NAMALWA (cell line): ENCODE measurements around the gene ENTPD6.
A peak's percentile ranks its signal among the peaks of the same experiment; 100 is the strongest.

Experiments used
- DNase-seq: peaks from one replicate; pipeline ENCODE4 v3.0.0-alpha.2; 2015; ENCODE audit warnings: low spot score

The ENTPD6 gene

GRCh38 chr20:25209400-25209799 is 13.9 kb downstream of the ENTPD6 start:
- no peak for DNase-seq

GRCh38 chr20:25209911-25210310 is 14.4 kb downstream of the ENTPD6 start:
- DNase-seq = no peak

GRCh38 chr20:25211273-25211672 is 15.8 kb downstream of the ENTPD6 start:
- DNase-seq = no peak

DNA sequence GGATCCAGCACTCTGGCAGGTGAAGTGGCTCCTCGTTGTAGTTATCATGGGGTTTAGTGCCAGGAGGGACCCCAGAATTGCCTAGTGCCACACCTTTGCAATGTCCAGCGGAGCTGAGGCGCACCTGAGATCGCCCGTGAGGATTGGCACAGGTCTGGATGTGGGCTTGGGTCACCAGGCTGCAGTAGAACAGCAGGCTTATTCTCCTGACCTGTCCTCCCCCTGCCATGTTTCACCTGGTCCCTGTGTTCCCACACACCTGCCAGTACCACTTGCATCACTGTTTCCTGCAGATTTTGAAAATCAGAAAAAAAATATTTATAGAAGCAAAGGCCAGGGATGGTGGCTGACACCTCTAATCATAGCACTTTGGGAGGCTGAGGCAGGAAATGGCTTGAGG is 16.7 kb downstream of the ENTPD6 start:
- no peak for DNase-seq

- DNase-seq = no peak
These were observed 18.3 kb downstream of the ENTPD6 start for GRCh38 chr20:25213566-25214425.

- DNase-seq = no peak
These were observed 18.9 kb downstream of the ENTPD6 start for GRCh38 chr20:25214426-25214790.

GRCh38 chr20:25214819-25215218 is 19.3 kb downstream of the ENTPD6 start:
- DNase-seq = no peak

- no peak for DNase-seq
These were observed 20.0 kb downstream of the ENTPD6 start for GRCh38 chr20:25215521-25215920.

GRCh38 chr20:25216199-25216945 is 20.9 kb downstream of the ENTPD6 start:
- no peak for DNase-seq

GRCh38 chr20:25217161-25218108 is 21.9 kb downstream of the ENTPD6 start:
- no peak for DNase-seq

GRCh38 chr20:25218109-25218486 is 22.6 kb downstream of the ENTPD6 start:
- DNase-seq = no peak

- no peak for DNase-seq
These were observed 23.0 kb downstream of the ENTPD6 start for GRCh38 chr20:25218492-25218891.

DNA sequence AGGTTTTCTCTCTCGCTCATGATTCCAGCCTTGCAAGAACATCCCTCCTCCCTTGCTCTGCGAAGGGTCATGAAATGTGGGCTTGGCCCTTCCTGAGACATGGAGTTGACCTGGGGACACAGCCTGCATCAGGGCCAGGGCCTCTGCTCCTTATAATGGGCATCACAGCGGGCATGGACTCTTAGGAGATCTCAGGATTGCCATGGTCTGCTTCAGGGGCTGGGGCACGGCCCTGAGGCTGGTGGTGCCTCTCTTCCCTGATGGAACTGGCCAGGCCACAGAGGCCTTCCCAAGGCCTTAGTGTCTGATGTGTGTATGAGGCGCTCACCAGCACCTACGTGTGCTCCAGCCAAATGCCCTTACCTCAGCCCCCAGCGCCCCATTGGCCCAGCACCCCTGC is 23.9 kb downstream of the ENTPD6 start:
- DNase-seq = no peak

DNA sequence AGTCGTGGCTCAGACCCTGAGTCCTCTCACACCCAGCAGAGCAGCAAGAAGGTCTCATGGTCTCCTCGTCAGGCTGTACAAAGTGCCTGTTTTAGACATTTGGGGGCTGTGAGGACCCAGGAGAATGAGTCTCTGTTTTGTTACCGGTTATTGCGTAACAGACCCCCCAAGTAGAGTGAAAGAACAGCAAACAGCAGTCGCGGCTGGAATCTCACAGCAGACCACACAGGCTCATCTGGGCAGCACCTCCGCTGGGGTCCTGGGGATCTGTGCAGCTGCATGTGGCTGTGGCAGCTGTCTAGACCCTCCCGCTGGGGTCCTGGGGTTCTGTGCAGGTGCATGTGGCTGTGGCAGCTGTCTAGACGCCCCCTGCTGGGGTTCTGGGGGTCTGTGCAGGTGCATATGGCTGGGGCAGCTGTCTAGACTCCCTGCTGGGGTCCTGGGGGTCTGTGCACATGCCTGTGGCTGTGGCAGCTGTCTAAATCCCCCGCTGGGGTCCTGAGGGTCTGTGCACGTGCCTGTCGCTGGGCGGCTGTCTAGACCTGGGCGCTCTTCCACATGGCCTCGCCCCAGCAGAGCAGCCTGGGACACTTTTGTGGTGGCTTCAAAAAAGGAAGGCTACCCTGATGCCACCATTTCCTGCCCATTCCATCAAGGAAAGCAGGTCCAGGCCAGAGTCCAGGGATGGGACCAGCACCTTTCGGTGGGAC is 24.7 kb downstream of the ENTPD6 start:
- peak; percentile 54 for DNase-seq

DNA sequence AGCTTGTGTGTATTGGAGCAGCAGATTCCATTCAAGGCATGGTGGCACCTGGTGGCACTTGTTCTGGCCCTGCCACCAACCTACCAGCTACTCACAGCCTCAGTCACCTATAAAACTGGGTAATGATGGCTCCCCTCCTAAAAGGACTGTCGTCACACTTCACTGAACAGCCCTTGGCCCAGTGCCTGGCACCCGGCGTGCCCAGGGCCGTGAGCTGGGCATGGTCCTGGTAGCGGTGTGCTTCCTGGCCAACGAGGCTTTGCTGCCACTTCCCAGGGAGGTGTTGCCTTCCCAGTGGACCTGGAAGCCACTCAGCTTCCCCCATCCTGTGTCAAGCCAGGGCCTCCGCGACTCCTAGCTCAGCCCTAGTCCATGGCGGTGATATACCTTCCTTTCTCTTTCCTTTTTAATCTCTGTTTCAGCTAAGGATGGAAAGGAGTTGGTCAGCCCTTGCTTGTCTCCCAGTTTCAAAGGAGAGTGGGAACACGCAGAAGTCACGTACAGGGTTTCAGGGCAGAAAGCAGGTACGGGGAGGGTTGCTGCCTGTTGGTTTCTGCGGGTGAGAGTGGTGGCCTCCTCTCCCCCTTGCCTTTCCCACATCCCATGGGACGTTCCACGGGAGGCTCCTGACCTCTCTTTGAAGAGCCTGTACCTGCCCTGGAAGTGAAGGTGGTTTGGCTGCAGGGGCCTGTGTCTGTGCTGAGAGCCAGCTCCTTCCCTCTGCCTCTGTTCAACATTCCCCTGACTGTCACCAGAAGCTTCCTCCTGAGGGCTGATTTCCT is 25.5 kb downstream of the ENTPD6 start:
- no peak for DNase-seq

DNA sequence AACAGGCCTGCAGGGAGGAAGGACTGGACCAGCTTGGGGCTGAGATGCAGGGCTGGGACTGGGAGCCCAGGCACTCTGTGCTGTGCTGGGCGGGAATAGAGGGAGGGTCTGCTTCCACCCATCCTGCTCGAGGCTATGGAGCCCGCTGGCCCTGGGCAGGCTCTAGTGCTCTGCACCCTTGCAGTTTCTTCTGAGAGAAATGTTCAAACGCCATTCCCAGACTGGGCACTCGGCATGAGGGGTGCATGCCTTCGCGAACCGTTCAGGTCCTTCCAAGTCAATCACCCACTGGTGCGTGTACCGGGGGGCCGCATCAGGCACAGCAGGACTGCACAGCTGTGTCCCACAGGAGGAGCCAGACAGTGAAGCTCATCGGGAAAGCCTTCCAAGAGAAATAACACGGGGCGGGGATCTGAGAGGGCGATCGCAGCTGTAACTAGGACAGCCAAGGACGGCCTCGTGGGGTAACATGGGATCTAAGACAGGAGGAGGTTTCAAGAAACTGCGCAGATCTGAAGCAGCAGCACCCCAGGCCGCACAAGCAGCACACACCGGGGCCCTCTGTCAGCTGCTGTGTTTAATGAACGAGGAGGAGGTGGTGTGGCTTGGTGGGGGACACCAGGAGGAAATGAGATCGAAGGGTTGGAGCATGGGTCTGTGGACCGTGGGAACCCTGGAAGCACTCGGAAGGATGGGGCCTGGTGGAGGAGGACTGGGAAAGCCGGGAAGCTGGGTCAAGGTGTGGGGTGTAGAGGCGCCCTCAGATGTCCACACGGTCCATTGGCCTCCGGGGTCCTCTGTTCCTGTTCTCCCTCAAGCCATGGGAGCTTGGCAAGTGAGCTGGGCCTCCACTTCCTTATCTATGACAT is 26.3 kb downstream of the ENTPD6 start:
- no peak for DNase-seq

DNA sequence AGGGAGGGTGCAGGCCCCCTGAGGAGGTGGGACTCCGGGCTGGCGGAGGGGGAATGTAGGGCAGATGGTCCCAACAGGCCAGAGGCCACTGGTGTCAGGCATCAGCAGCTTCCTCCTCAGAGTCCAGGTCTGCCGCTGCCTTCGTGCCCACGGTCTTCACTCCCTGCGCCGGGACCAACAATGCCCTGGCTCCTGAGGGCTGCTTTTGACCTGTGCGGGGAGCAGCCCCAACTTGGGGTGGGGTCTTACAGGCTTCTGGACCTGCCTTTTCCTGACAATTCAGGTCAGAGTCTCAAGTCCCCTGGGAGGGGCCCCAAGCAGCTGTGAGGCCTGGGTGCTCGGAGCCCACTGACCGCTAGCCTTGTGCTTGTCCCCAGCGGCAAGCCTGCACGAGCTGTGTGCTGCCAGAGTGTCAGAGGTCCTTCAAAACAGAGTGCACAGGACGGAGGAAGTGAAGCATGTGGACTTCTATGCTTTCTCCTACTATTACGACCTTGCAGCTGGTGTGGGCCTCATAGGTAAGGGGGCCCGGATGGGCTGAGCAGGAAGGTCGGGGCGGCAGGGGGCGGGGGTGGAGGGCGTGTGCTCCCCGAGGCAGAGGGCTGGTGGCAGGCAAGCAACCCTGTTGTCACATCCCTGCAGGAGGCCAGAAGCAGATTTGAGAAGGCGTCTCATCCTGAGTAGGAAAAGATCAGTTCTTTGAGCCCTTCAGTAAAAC is 27.1 kb downstream of the ENTPD6 start:
- DNase-seq = no peak

DNA sequence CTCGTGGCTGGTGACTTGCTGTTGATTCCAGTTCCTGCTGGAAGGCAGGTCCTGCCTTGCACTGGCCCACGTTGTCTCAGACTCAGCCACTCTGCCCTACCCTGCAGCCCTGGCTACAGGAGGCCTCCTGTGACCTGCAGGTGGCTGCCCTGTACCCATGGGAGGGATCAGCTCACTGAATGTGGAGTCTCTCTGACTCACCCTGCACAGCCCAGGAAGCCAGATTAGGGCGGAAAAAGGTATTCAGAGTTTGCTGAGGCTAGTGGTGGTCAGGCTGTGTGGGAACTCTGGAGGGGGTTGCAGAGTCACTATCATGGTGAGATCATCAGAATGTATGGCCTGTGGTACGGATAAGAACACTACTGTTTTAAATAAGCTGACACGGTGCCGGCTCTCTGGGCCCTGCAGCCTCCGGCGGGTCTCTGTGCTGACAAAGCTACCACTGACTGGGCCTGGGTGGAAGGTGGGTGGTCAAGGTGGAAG is 27.7 kb downstream of the ENTPD6 start:
- peak; percentile 38 for DNase-seq
